GM21619 (cell line): Measurements from ENCODE around the gene TNFRSF21.
"Not testable (repeated sequence)": the region's sequence is repeated elsewhere in the genome, so short reads cannot be mapped to it uniquely, and the experiment has no call there.

Experiments used
- ATAC-seq: cut with Tn5 transposase; IDR thresholded peaks from one replicate; pipeline ENCODE4 v1.9.1; 2021; ENCODE audit not compliant: unreplicated experiment

The TNFRSF21 gene

DNA sequence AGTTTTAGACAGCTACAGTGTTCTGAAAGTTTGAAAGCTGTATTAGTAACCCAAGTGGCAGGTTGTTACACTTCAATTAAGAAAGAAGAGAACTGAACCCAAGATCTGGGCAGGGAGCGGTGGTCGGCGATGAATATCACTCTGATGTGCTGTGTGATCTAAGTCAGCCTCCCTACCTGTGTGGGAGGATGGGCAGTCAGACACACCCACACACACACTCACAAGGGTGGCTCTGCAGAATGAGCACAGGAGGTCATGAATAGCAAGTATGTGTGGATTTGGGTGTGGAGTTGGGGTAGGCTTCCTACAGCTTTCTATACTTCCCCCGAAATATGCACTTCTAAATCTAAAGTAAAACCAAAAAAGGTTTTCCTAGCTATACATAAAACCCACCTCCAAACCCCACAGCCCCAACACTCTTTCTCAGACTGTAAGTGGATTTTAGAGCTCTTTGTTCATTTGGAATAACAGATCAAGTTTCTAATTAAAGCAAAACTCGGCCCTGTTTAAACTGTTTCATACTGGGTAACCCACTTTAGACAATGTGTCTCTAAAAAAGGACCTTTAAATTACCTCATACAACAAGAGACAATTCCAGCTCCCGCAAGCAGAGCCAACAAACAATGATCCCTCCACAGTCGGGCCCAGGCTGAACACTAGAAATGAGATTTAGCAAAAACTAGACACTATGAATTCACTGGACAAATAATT, 19.4 kb downstream of the TNFRSF21 start:
- ATAC-seq, result no peak

DNA sequence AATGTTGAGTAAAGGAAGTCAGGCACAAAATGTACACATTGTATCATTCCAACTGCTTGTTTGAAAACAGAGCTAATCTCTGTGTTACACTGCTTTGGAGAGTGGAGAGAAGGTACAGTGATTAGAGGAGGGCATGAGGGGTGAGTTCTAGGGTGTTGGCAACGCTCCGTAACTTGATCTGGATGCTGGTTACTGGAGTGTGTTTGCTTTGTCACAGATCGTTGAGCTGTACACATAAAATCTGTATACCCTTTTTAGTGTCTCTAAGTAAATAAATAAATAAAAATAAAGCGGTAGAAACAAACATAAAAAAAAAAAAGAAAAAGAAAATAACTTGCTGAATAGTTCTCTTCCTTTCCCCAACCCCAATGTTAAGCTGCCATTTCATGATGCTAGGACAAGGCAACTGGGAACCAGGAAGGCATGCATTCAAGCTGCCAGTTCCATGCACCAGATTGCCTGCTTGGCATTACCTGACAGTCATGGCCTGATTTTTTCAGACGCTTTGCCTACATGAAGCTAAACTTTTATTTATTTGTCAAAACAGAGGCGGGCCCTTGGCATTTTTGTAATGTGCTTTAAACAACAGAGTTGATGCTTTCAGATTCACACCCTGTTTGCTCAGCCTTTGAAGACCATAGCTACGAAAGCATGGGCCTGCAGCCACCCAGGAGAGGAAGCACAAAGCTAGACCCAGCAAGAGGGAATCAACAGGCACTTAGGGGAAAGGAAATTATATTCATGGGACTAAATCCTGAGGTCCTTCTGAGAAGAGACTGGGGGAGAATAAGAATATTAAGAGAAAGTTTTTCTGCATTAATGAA, 21.2 kb downstream of the TNFRSF21 start:
- no peak for ATAC-seq

DNA sequence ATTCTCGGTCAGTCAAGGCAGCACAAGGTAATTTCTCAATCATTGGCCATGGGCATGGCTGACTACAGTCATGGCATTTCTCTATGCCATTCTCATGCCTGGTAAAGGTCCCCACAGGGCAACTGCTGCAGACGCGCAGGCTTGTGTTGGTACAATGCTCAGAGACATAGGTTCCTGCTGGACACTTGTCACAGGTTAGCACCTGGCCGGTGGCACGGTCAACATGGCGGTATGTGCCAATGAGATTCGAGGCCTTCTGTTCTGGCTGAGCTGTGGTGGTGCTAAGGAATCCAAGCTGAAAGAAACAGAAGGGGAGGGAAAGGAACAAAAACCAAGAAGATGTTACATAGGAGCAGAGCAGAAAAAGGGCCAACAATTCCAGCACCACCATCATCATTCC, 23.4 kb downstream of the TNFRSF21 start:
- no peak for ATAC-seq

DNA sequence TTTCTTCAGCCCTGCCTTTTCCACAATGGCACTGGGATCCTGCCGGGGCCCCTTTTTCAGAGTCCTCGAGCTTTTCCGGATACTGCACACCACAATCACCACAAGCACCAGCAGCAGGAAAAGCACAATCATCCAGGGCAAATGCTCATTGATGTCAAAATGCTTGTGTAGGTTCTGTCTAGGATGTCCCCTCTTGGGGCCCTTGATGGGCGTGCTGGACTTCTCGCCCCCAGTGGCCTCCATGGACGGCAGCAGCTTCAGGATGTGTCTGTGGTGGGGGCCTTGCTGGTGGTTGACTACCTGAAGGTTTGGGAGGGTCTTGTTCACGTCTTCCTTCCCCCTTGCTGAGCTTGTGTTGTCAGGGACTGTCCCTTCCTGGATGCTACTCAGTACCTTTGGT, 25.7 kb downstream of the TNFRSF21 start:
- no peak for ATAC-seq

DNA sequence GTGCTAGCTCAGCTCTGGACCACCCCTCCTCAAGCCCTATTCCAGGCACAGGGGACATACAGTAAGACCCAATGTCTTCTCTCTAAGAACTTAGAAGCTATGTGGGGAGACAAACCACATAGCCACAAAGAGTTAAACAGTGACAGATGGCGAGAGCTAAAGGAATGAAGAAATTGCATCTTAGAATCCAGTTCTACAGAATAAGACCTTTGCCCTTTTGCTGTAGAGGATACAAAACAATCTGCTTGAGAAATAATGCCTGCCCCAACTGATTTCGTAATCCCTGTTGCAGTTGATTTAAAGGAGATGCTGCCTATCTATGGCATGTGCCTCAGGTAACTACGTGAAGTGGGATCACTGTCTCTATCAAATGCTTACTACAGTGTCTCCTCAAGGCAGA, 31.2 kb downstream of the TNFRSF21 start:
- ATAC-seq, result no peak

DNA sequence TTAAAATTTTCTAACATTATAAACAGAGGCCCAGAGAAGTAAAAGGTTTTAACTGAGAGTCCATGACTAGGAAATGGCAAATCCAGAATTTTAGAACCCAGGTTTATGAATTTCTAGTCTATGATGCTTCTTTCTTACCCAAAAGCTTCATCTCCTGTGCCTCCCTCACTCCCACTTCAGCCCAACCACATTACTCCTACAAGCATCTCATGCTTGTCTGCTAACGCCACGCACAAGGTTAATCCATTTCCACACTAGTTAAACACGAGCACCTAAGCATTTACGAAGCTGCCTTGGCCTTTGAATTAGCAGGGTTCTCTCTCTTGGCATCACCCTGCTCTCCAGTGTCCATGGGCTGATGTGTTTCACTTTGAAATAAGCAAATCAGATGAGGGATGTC, 32.0 kb downstream of the TNFRSF21 start:
- ATAC-seq, result no peak

DNA sequence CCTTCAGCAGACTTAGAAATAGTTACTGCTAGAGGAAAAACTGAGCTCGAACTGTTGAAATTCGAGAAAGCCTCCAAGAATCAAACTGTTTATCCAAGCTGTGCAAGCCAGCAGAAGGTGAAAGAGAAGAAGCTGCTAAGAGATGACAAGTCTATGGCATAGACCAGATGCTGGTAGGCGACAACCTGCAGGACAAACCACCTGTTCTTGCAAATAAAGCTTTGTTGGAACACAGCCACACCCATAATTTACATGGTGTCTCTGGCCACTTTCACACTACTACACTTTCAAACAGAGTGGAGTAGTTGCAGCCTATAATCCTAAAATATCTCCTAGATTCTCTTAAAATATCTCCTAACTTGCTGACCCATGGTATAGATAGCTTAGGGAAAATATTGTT, 33.3 kb downstream of the TNFRSF21 start:
- ATAC-seq, result no peak

DNA sequence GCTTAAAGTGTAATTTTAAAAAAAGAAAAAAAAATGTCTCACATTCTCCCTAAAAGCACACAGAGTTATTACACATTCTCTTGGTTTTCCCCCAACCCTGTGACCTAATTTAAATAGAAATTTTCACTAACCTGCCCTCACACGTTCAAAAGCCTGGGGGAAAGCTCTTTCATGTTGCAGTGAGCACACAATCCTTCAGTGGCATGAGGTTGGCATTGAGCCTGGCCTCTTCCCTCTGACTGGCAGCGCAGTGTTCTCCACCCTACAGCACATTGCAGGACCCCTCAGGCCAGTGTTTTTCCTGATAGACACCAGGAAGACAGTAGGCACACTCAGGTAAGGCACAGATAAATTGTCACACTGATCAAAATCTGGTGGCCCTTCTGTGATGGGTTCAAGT, 34.1 kb downstream of the TNFRSF21 start:
- no peak for ATAC-seq

DNA sequence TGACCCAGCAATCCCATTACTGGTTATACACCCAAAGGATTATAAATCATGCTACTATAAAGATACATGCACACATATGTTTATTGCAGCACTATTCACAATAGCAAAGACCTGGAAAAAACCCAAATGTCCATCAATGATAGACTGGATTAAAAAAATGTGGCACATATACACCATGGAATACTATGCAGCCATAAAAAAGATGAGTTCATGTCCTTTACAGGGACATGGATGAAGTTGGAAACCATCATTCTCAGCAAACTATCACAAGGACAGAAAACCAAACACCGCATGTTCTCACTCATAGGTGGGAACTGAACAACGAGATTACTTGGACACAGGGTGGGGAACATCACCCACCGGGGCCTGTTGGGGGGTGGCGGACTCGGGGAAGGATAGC, 34.6 kb downstream of the TNFRSF21 start:
- ATAC-seq, result not testable (repeated sequence)

DNA sequence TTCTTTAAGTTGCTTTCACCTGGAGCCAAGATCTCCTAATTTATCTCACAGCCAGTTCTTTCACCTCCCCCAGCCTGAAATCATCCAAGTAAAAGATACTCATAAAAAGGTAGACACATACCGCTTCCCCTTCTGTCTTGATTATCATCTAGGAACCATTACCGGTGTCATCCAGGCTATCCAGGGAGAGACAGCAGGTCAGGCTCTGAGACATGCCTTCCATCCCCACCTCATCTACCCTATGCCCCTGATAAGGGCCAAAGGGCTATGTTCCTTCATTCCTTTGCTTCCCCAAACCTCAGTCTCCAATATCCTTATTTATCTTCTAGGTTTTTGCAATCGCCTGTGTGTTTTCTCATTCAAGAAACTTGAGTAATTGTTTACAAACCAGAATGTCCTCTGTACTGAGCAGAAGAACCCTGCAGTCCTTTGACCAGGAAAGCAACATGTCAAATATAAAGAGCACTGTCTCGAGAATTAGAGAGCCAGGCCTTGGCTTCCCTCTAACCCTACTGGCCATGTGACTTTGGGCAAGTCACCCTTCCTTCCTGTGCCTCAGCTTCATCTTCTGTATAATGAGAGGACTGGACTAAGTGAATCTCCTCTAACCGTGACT, 41.0 kb downstream of the TNFRSF21 start:
- ATAC-seq, result no peak

DNA sequence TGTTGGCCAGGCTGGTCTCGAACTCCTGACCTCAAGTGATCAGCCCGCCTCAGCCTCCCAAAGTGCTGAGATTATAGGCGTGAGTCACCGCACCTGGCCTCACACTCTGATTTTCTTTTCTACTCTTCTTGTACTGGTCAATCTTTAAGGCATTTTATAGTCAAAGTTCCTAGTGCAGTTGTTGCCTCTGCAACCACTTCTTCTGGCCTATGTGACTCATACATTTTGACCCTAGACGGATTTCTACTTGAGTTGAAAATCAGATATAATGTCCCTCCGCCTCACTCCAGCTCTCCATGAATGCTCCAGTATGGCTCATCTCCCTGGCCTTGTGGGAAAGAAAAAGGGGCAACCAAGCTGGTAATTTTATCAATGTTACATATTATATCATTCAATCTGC, 42.4 kb downstream of the TNFRSF21 start:
- no peak for ATAC-seq

DNA sequence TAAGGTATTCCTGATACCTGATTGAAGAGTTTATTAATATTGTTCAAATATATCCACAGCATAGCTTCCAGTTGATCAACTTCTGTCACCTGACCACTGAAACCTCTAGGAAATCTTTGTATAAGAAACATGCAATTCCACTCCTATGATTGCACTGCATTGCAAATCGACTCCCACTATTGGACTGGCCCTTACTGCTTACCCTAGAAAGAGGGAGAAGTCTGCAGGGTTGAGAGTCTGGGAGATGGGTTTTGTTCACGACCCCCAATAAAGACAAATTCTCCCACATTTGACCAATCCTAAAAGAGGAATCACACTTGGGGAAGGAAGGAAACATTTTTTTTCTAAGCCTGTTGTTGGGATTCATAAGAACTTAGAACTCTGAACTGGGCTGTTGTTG, 43.7 kb downstream of the TNFRSF21 start:
- ATAC-seq, result no peak

DNA sequence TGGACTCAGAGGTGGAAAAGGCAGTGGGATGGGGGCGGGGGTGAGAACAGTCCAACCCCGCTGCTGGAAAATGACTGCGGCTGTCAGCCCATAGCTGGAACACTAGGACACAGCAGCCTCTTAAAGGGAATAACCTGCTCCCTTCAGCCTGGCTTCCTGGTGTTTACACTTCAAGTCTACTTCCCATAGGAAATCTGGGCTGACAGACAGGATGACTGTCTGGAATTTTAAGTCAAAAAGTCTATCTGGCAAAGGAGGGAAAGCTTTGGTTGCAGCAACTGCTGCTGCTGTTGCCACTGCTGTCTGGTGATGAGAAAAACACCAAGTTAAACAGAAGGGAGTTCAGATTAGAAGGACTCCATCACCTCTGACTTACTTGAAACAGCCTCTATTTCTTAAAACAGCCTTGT, 44.9 kb downstream of the TNFRSF21 start:
- ATAC-seq, result no peak

DNA sequence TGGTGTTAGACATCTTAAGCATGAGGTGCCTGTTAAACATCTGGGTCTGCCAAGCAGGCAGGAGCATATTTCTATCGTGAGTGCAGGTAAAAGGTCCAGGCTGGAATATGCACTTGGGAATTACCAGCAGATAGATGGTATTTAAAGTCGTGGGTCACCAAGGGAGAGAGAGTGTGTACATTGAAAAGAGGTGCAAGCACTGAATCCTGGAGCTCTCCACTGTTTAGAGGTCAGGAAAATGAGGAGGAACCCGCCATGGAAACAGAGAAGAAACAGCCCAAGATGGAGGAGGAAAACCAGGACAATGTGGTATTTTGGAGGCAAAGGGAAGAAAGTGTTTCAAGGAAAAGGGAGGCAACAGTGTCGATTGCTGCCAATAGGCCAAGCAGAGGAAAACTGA, 46.4 kb downstream of the TNFRSF21 start:
- ATAC-seq, result no peak

DNA sequence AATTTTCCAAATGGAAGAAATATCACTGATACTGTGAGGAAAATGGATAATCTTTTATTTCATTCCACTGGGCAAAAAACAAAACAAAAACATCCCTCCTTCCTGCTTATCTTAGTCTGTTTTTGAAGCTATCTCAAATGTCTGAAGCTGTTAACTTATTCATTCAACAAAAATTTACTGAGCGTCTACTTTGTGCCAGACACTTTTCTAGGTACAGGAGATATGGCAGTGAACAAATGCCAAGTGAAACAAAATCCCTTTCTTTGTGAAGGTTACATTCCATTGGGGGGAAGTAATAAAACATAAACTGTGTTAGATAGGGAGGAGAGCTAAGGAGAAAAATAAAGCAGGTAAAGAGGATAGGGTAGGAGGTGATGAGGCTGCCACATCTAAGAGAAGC, 47.5 kb downstream of the TNFRSF21 start:
- no peak for ATAC-seq

DNA sequence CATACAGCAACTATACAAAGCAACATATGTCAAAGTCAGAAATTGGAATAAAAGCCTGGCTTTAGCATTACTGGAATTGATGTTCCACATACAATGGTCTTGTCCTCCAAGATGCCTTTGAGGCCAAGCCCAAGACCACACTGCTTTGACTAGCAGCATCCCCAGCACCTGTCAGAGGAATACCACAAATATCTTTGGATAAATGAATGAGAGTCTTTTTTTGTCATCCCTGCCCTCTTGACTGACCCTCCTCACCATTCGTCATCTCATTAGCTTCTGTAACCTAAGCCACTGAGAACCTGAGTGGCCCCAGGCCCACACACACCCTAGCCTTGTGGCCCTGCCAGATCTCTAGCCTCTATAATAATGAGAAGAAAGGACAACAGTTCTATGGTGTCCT, 48.5 kb downstream of the TNFRSF21 start:
- no peak for ATAC-seq

DNA sequence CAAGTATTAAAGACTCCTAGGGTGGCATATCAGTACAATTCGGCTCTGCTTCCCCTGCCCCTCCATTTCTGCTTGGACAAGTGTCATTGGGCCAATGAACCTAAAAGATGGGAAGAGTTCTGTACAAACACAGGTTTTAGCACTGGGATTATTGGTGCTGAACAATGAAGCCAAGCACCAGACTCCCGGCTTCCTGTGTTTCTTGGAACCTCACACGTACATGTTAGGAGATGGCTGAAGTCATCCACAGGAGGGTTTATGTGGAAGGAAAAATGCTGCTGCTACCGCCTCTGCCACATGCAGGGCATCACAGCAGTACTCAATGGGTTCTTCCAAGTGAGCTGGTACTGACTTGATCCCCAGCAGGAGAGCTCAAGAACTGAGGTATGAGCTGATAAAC, 49.7 kb downstream of the TNFRSF21 start:
- ATAC-seq, result no peak

DNA sequence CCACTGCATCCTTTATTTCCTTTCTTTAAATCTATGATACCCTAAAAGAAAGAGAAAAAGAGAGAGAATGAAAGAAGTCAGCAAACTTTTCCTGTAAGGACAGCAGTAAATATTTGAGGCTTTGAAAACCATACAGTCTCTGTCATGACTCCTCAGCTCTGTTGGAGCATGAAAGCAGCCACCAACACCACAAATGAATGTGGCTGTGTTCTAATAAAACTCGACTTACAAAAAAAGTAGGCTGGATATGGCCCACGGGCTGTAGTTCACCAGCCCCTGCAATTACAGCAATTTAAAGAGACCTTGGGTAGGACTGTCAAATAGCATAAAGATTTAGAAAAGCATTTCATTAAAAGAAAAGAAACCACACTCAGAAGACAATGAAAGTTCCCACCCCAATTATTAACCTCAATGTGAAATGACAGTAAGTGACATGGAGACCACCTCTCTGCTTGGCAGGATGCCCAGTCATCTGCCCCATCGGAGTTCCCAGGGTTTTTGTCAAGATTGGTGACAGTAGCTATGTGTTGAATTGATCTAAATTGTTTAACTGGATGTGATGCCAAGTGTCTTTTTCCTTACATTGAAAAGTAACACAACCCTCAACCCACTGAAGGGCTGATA, 50.9 kb downstream of the TNFRSF21 start:
- ATAC-seq, result no peak

DNA sequence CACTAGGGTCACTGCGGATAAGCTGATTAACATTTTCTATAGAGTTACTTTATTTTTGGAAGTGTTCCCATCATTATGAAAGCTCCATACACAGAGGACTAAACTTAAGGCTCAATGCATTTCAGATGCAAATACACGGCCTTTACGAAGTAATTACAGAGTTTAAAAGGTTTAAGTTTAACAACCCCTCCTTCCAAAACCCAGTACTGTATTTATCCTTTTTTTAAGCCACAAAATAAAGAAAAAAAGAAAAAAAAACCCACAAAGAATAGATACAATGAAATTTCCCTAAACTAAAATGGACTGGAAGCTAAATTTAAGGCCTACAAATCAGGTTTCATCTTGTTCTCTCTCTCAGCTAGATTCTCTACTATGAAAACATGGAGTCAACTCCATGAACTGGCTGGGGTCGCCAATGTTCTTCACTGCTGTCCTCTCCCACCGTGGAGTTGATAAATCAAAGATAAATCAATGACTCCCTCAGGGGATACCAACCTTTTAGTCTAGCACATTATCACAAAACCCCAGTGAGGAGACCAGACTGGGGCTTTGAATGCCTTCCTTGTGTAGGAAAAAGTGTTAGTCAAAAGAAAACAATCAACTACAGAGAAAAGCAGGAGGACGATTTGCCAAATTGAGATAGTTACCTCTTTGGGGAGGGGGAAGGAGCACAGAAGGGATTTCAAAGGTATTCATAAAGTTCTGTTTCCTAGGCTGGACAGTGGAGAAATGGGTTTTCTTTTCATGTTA, 52.5 kb downstream of the TNFRSF21 start:
- ATAC-seq, result no peak

DNA sequence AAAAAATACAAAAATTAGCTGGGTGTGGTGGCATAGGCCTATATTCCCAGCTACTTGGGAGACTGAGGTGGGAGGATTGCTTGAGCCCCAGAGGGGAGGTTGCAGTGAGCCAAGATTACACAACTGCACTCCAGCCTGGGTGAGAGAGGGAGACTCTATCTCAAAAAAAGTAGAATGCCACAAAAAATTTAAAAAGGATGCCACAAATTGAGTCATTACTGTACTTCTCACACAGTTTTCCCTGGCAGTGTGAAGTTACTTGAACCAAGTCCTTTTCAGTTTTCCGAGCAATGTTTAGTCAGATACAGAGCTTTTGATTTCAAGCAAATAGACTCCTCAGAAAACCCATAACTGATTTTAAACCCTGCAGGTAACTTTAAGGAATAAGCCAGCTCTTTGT, 53.3 kb downstream of the TNFRSF21 start:
- ATAC-seq, result no peak

DNA sequence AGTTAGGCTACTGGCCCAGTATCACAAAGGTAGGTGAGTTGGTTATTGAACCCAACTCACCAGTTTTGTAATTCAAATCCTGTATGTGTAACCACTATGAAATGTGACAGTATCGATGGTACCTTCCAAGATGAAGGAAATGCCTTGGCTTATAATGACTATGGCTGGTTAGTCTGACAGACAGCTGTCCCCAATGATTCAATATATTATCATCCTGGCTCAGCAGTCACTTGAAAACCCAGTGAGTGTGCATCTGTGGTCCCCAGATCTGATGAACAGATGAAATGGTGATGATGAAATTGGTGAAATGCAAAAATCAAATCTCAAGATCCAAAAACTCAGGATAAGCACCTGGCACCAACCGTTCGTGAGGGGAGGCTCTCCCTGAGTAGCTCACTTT, 54.8 kb downstream of the TNFRSF21 start:
- ATAC-seq, result no peak
